SJSA1 (cell line): ENCODE data around the gene S100A6. TPM values are rescaled to one million over a fixed set of nuclear protein-coding genes. Genes with fewer than 3 reads are reported as not detected.
"Not testable (repeated sequence)": the region's sequence is repeated elsewhere in the genome, so short reads cannot be mapped to it uniquely, and the experiment has no call there.

Experiments used
- DNase-seq, 2 experiments: peaks; one replicate each; pipeline ENCODE4 v3.0.0-alpha.2; 2015 to 2020; ENCODE audit warnings: low spot score in 2 of 2, low read depth in 1 of 2
- H3K27ac ChIP-seq: fragments of 250-450 bp; sonication (Bioruptor Pico); 2 replicates; pipeline ENCODE4 v1.5.1; 2020; ENCODE audit warnings: mild to moderate bottlenecking, moderate library complexity
- H3K27me3 ChIP-seq: fragments of 250-450 bp; sonication (Bioruptor Pico); replicated peaks from 2 replicates; pipeline ENCODE4 v1.5.1; 2020; ENCODE audit warnings: mild to moderate bottlenecking, moderate library complexity
- H3K36me3 ChIP-seq: fragments of 250-450 bp; sonication (Bioruptor Pico); 2 replicates; pipeline ENCODE4 v1.5.1; 2020; ENCODE audit warnings: mild to moderate bottlenecking
- H3K4me1 ChIP-seq: fragments of 250-450 bp; sonication (Bioruptor Pico); replicated peaks from 2 replicates; pipeline ENCODE4 v1.6.1; 2021; ENCODE audit warnings: mild to moderate bottlenecking
- H3K4me3 ChIP-seq: fragments of 250-450 bp; sonication (Bioruptor Pico); 2 replicates; pipeline ENCODE4 v1.5.1; 2020; ENCODE audit warnings: mild to moderate bottlenecking
- H3K9me3 ChIP-seq: fragments of 250-450 bp; sonication (Bioruptor Pico); replicated peaks from 2 replicates; pipeline ENCODE4 v1.5.1; 2020; ENCODE audit warnings: mild to moderate bottlenecking
- total RNA-seq: library from RNA; depleted of rRNA; stranded (reverse); fragments of >200 nt; shearing (Covaris generic); gene quantifications from 2 replicates; pipeline ENCODE4 v1.2.3, GENCODE V29; 2014

The S100A6 gene
- total RNA-seq, 1 experiment from 2014 or later = 609 TPM

GRCh38 chr1:153521808-153522207 lies 14.0 kb downstream of the S100A6 start:
- not testable (repeated sequence) for H3K27me3 ChIP-seq, H3K9me3 ChIP-seq, DNase-seq, H3K4me1 ChIP-seq, H3K36me3 ChIP-seq, H3K27ac ChIP-seq, H3K4me3 ChIP-seq

- Histone ChIP-seq H3K36me3 (no peaks in the 10 kb centered on the region), H3K27me3 (no peaks in the 10 kb centered on the region), H3K4me3 (no peak overlapping the region), H3K27ac (no peak overlapping the region), H3K9me3 (no peaks in the 10 kb centered on the region), H3K4me1 (0 out of 2 replicates have a peak, but pooled peaks cover 3% of the 10 kb centered on the region)
- DNase-seq = no peak
Measured at GRCh38 chr1:153520818-153521476, 14.8 kb downstream of the S100A6 start.

- not testable (repeated sequence) for H3K36me3 ChIP-seq, H3K27me3 ChIP-seq, H3K27ac ChIP-seq, H3K4me3 ChIP-seq, H3K4me1 ChIP-seq, DNase-seq, H3K9me3 ChIP-seq
Measured at GRCh38 chr1:153520137-153520691, 15.6 kb downstream of the S100A6 start.

GRCh38 chr1:153519242-153519641 lies 16.5 kb downstream of the S100A6 start:
- no peaks in the 10 kb centered on the region for H3K36me3 ChIP-seq

GRCh38 chr1:153515504-153516394 lies 20.0 kb downstream of the S100A6 start:
- Histone ChIP-seq H3K4me3 (no peak overlapping the region), H3K27me3 (no peaks in the 10 kb centered on the region), H3K4me1 (peaks cover 9% of the 10 kb centered on the region; the same call in 1 of the 2 replicates), H3K27ac (no peak overlapping the region), H3K9me3 (no peaks in the 10 kb centered on the region), H3K36me3 (no peaks in the 10 kb centered on the region)
- no peak for DNase-seq

More at GRCh38 chr1:153519242-153519641, 16.5 kb downstream of the S100A6 start:
- no peak for DNase-seq
- Histone ChIP-seq H3K4me1 (0 out of 2 replicates have a peak, but pooled peaks cover 3% of the 10 kb centered on the region), H3K4me3 (no peak overlapping the region), H3K9me3 (no peaks in the 10 kb centered on the region), H3K27me3 (no peaks in the 10 kb centered on the region), H3K27ac (no peak overlapping the region)

GRCh38 chr1:153513666-153514065 lies 22.1 kb downstream of the S100A6 start:
- H3K4me3 ChIP-seq = no peak overlapping the region
- DNase-seq = no peak
- no peak overlapping the region for H3K27ac ChIP-seq
- no peaks in the 10 kb centered on the region for H3K36me3 ChIP-seq
- no peaks in the 10 kb centered on the region for H3K27me3 ChIP-seq
- peaks cover 11% of the 10 kb centered on the region; the same call in 1 of the 2 replicates for H3K4me1 ChIP-seq
- no peaks in the 10 kb centered on the region for H3K9me3 ChIP-seq

- Histone ChIP-seq H3K36me3 (no peaks in the 10 kb centered on the region), H3K4me3 (no peak overlapping the region), H3K9me3 (no peaks in the 10 kb centered on the region), H3K27ac (no peak overlapping the region), H3K4me1 (peaks cover 12% of the 10 kb centered on the region), H3K27me3 (no peaks in the 10 kb centered on the region)
- DNase-seq = no peak
Measured at GRCh38 chr1:153513023-153513422, 22.8 kb downstream of the S100A6 start.

- Histone ChIP-seq H3K4me3 (no peak overlapping the region), H3K27me3 (no peaks in the 10 kb centered on the region), H3K36me3 (no peaks in the 10 kb centered on the region), H3K4me1 (peaks cover 30% of the 10 kb centered on the region), H3K27ac (no peak overlapping the region), H3K9me3 (no peaks in the 10 kb centered on the region)
- DNase-seq = peak; percentile 76 to 90
Measured at GRCh38 chr1:153510984-153511410, 24.8 kb downstream of the S100A6 start.

GRCh38 chr1:153509729-153510354 lies 25.9 kb downstream of the S100A6 start:
- Histone ChIP-seq H3K9me3 (no peaks in the 10 kb centered on the region), H3K4me3 (no peak overlapping the region), H3K27me3 (no peaks in the 10 kb centered on the region), H3K27ac (no peak overlapping the region), H3K4me1 (peaks cover 30% of the 10 kb centered on the region), H3K36me3 (no peaks in the 10 kb centered on the region)
- peak; percentile 33 to 65 for DNase-seq

- Histone ChIP-seq H3K27ac (no peak overlapping the region), H3K36me3 (no peaks in the 10 kb centered on the region), H3K4me3 (no peak overlapping the region), H3K9me3 (no peaks in the 10 kb centered on the region), H3K27me3 (no peaks in the 10 kb centered on the region), H3K4me1 (peaks cover 30% of the 10 kb centered on the region)
- DNase-seq = no peak
Measured at GRCh38 chr1:153509036-153509435, 26.8 kb downstream of the S100A6 start.

GRCh38 chr1:153507926-153508583 lies 27.7 kb downstream of the S100A6 start:
- no peaks in the 10 kb centered on the region for H3K36me3 ChIP-seq
- H3K4me1 ChIP-seq = peaks cover 30% of the 10 kb centered on the region
- no peak for DNase-seq
- H3K4me3 ChIP-seq = no peak overlapping the region
- H3K27me3 ChIP-seq = no peaks in the 10 kb centered on the region
- no peak overlapping the region for H3K27ac ChIP-seq
- no peaks in the 10 kb centered on the region for H3K9me3 ChIP-seq

- no peaks in the 10 kb centered on the region for H3K36me3 ChIP-seq
- H3K27ac ChIP-seq = no peak overlapping the region
- H3K9me3 ChIP-seq = no peaks in the 10 kb centered on the region
- H3K4me1 ChIP-seq = peaks cover 30% of the 10 kb centered on the region
- DNase-seq = peak; percentile 31 to 56
- no peaks in the 10 kb centered on the region for H3K27me3 ChIP-seq
- no peak overlapping the region for H3K4me3 ChIP-seq
Measured at GRCh38 chr1:153506831-153507413, 28.9 kb downstream of the S100A6 start.

GRCh38 chr1:153506386-153506785 lies 29.4 kb downstream of the S100A6 start:
- H3K4me3 ChIP-seq = no peak overlapping the region
- no peaks in the 10 kb centered on the region for H3K9me3 ChIP-seq
- H3K27me3 ChIP-seq = no peaks in the 10 kb centered on the region
- peaks cover 30% of the 10 kb centered on the region for H3K4me1 ChIP-seq
- no peak for DNase-seq
- H3K36me3 ChIP-seq = no peaks in the 10 kb centered on the region
- no peak overlapping the region for H3K27ac ChIP-seq
